GM12878 (cell line): ENCODE data around the gene NADSYN1. TPM values are rescaled to one million over a fixed set of nuclear protein-coding genes. Genes with fewer than 3 reads are reported as not detected.

Experiments used
- ATAC-seq: fragments of 200-7000 bp; cut with Tn5 transposase; 3 replicates; pipeline ENCODE4 v1.9.1; 2020; ENCODE audit warnings: mild to moderate bottlenecking, moderate library complexity
- BruUV-seq: library from RNA; stranded (reverse); fragments of 400-500 nt; replicated peaks from 2 replicates; lab custom pipeline; 2021; lab: Mats Ljungman, UMichigan
- CTCF ChIA-PET: fragments of 300-600 bp; sonication (Branson Sonifier 250); formaldehyde crosslinking; extraction: SDS; loops from one replicate; lab custom pipeline; 2021; ENCODE audit warnings: inconsistent platforms; lab: Yijun Ruan, JAX
- POLR2A ChIA-PET: fragments of 350-600 bp; formaldehyde crosslinking; extraction: SDS; loops from one replicate; lab custom pipeline; 2021; ENCODE audit warnings: inconsistent platforms; lab: Charles Lee
- RAD21 ChIA-PET: fragments of 300-600 bp; sonication (Branson Sonifier 250); formaldehyde crosslinking; loops from one replicate; lab custom pipeline; 2023; ENCODE audit warnings: antibody characterized with exemption; ENCODE audit not compliant: unreplicated experiment; lab: Charles Lee
- SMC1A ChIA-PET: fragments of 300-600 bp; sonication (Branson Sonifier 250); formaldehyde crosslinking; loops from one replicate; lab custom pipeline; 2023; ENCODE audit not compliant: unreplicated experiment, uncharacterized antibody; lab: Charles Lee
- DNase-seq: peaks from one replicate; pipeline ENCODE4 v3.0.0-alpha.2; 2011; ENCODE audit warnings: low read depth, low spot score
- FAIRE-seq: peaks from 3 replicates; lab custom pipeline; 2011; peaks lifted over from hg19 to GRCh38; lab: Jason Lieb, UNC
- H2AFZ ChIP-seq: 2 replicates; pipeline ENCODE4 v1.6.0; 2011; ENCODE audit warnings: low read depth, low read length, control low read depth; ENCODE audit not compliant: control insufficient read depth
- H3K27ac ChIP-seq: 2 replicates; pipeline ENCODE4 v1.5.1; 2011; ENCODE audit warnings: control low read depth; ENCODE audit not compliant: control insufficient read depth, insufficient read depth
- H3K27me3 ChIP-seq, 2 experiments: replicated peaks in 1 of 2; 2 replicates each; pipeline versions ENCODE4 v1.6.0 to v1.6.1; 2011; ENCODE audit warnings: low read length in 1 of 2; ENCODE audit not compliant: control insufficient read depth in 2 of 2, insufficient read depth in 2 of 2
- H3K36me3 ChIP-seq, 2 experiments: 2 replicates each; pipeline ENCODE4 v1.5.1; 2011; ENCODE audit warnings: low read length in 1 of 2; ENCODE audit not compliant: control insufficient read depth in 2 of 2, insufficient read depth in 2 of 2
- H3K4me1 ChIP-seq: 2 replicates; pipeline ENCODE4 v1.6.1; 2011; ENCODE audit warnings: mild to moderate bottlenecking, low read length, moderate library complexity, mixed read lengths; ENCODE audit not compliant: control insufficient read depth, insufficient read depth
- H3K4me2 ChIP-seq: 2 replicates; pipeline ENCODE4 v1.6.0; 2011; ENCODE audit warnings: control low read depth; ENCODE audit not compliant: control insufficient read depth, insufficient read depth
- H3K4me3 ChIP-seq: fragments of 200-600 bp; sonication (generic); 2 replicates; pipeline ENCODE4 v1.5.1; 2016
- H3K79me2 ChIP-seq: 2 replicates; pipeline ENCODE4 v1.6.0; 2011; ENCODE audit warnings: low read length; ENCODE audit not compliant: control insufficient read depth, insufficient read depth
- H3K9ac ChIP-seq: 2 replicates; pipeline ENCODE4 v1.8.0; 2011; ENCODE audit warnings: low read length, control low read depth, mixed read lengths; ENCODE audit not compliant: control insufficient read depth, insufficient read depth
- H3K9me3 ChIP-seq: replicated peaks from 3 replicates; pipeline ENCODE4 v1.5.1; 2011; ENCODE audit warnings: mild to moderate bottlenecking, low read length; ENCODE audit not compliant: control insufficient read depth, insufficient read depth
- H4K20me1 ChIP-seq: 2 replicates; pipeline ENCODE4 v1.6.0; 2011; ENCODE audit not compliant: control insufficient read depth, insufficient read depth
- FOXK2 ChIP-seq: fragments of 450-650 bp; IDR thresholded peaks from 2 replicates; pipeline ENCODE4 v1.6.1; 2017; ENCODE audit warnings: mild to moderate bottlenecking, moderate library complexity
- NFXL1 ChIP-seq: fragments of 450-650 bp; IDR thresholded peaks from 2 replicates; pipeline ENCODE4 v1.6.1; 2017; ENCODE audit warnings: antibody characterized with exemption, mild to moderate bottlenecking, borderline replicate concordance
- RAD51 ChIP-seq: fragments of 450-650 bp; IDR thresholded peaks from 2 replicates; pipeline ENCODE4 v1.6.1; 2016; ENCODE audit warnings: moderate library complexity, mild to moderate bottlenecking, inconsistent platforms
- SMAD1 ChIP-seq: fragments of 450-650 bp; IDR thresholded peaks from 2 replicates; pipeline ENCODE4 v1.6.1; 2018; ENCODE audit warnings: mild to moderate bottlenecking, low read depth; ENCODE audit not compliant: partially characterized antibody
- SRF ChIP-seq, 2 experiments: IDR thresholded peaks; 2 replicates each; pipeline ENCODE4 v1.6.1; 2011; ENCODE audit warnings: low read depth in 2 of 2, low read length in 2 of 2, mild to moderate bottlenecking in 1 of 2, moderate library complexity in 1 of 2
- WGBS: methylation state at CpG from one replicate; pipeline ENCODE4 v1.1.6; 2016; ENCODE audit warnings: low lambda C conversion rate; ENCODE audit not compliant: insufficient replicate concordance, insufficient coverage; ENCODE audit errors: missing lambda C conversion rate; 5-methylcytosine and 5-hydroxymethylcytosine counted together
- in situ Hi-C: fragments of 300-500 bp; cut with MboI; formaldehyde crosslinking; loops from 9 replicates; pipeline ENCODE4 v1.14.3; 2018; ENCODE audit warnings: mixed read lengths
- intact Hi-C: fragments of 100-400 bp; cut with micrococcal nuclease; formaldehyde crosslinking; loops from one replicate; pipeline ENCODE4 v1.14.2; 2022; ENCODE audit not compliant: unreplicated experiment
- polyA plus RNA-seq, 11 experiments: library from polyadenylated mRNA; depleted of rRNA in 4 of 11; unstranded in 6 of 11; stranded (reverse) in 5 of 11; fragments of >200 nt; fragmentation: Nextera tagmentation in 4 of 11; fragmentation: Illumina TruSeq in 1 of 11; extraction: Ambion mirVana in 4 of 11; extraction: Trizol in 1 of 11; gene quantifications; 1 replicate in 1 of 11; 2 replicates in 10 of 11; pipeline versions ENCODE4 v1.2.1 to v1.2.3, GENCODE V29; 2011 to 2016; ENCODE audit warnings: inconsistent platforms in 2 of 11, missing spikeins in 2 of 11, low read depth in 1 of 11
- total RNA-seq, 4 experiments: library from RNA; depleted of rRNA in 3 of 4; stranded (reverse); fragments of >200 nt in 3 of 4; fragmentation: Illumina TruSeq in 1 of 4; extraction: Trizol in 1 of 4; gene quantifications; 2 replicates each; pipeline versions ENCODE4 v1.2.1 to v1.2.3, GENCODE V29; 2013 to 2021

The NADSYN1 gene
- total and polyA plus RNA-seq, 10 of the 15 experiments (the other 5 are each of a cell fraction or from before 2014, with no cell fraction given) = 12.2 to 90.2 (median 69.5) TPM

- H3K27me3 ChIP-seq = no peaks in the 10 kb centered on the region
- BruUV-seq = no TSS peak
- no peaks in the 10 kb centered on the region for H3K4me1 ChIP-seq
- ChIA-PET CTCF (interaction anchor here (0.8 to 1.7 kb wide), 3 partner anchors 10 to 131 kb away, joined by 3 to 5 read pairs (median 5); no protein-coding TSS in a partner anchor), SMC1A (interaction anchor here (0.6 to 0.8 kb wide), 2 partner anchors 13 to 145 kb away, joined by 3 to 4 read pairs; no protein-coding TSS in a partner anchor), RAD21 (no interaction called here), POLR2A (interaction anchor here (0.9 kb wide), 1 partner anchor 14 kb away, joined by 3 read pairs; no protein-coding TSS in a partner anchor)
- no peak overlapping the region for H3K4me2 ChIP-seq
- no peaks in the 10 kb centered on the region; the same call in 2 of the 3 replicates for H3K9me3 ChIP-seq
- intact Hi-C loops (no loop called here), in situ Hi-C loops (no loop called here)
- 70% methylated on average over 7 of the region's 7 CpGs for WGBS
- ATAC-seq (no peak), FAIRE-seq (no peak), DNase-seq (no peak)
- H3K4me3 ChIP-seq = no peak overlapping the region
- no peak overlapping the region for H2AFZ ChIP-seq
- H3K79me2 ChIP-seq = no peaks in the 10 kb centered on the region
- no peaks in the 10 kb centered on the region for H4K20me1 ChIP-seq
- H3K36me3 ChIP-seq = peaks cover 0 to 2% of the 10 kb centered on the region in 2 experiments; a peak in 3 of 4 replicates
- no peak overlapping the region for H3K9ac ChIP-seq
- H3K27ac ChIP-seq = no peak overlapping the region
- TF ChIP-seq FOXK2 = no peak
These were observed 20.0 kb upstream of the NADSYN1 start for GRCh38 chr11:71432761-71433647.

GRCh38 chr11:71433648-71434450 lies 19.2 kb upstream of the NADSYN1 start:
- WGBS = 89% methylated on average over 19 of the region's 19 CpGs
- peaks cover 0 to 7% of the 10 kb centered on the region in 2 experiments; a peak in 3 of 4 replicates for H3K36me3 ChIP-seq
- ChIA-PET POLR2A (interaction anchor here (0.9 kb wide), 1 partner anchor 14 kb away, joined by 3 read pairs; no protein-coding TSS in a partner anchor), CTCF (interaction anchor here (0.6 to 1.7 kb wide), 4 partner anchors 9 to 130 kb away, joined by 3 to 5 read pairs (median 4); no protein-coding TSS in a partner anchor), RAD21 (no interaction called here), SMC1A (interaction anchor here (0.6 to 0.8 kb wide), 2 partner anchors 12 to 146 kb away, joined by 3 to 4 read pairs; no protein-coding TSS in a partner anchor)
- no peak overlapping the region for H3K27ac ChIP-seq
- intact Hi-C loops (no loop called here), in situ Hi-C loops (no loop called here)
- ATAC-seq (no peak), DNase-seq (no peak), FAIRE-seq (no peak)
- no peaks in the 10 kb centered on the region for H3K27me3 ChIP-seq
- no peaks in the 10 kb centered on the region for H3K4me1 ChIP-seq
- no peak overlapping the region for H3K4me2 ChIP-seq
- H3K9me3 ChIP-seq = no peaks in the 10 kb centered on the region
- BruUV-seq = no TSS peak
- H2AFZ ChIP-seq = no peak overlapping the region
- no peak overlapping the region for H3K9ac ChIP-seq
- H3K4me3 ChIP-seq = no peak overlapping the region
- no peaks in the 10 kb centered on the region for H4K20me1 ChIP-seq
- TF ChIP-seq NFXL1 (no peak), SMAD1 (no peak), RAD51 (no peak), SRF (IDR thresholded peaks at IDR 0.05; ENCODE audit: low read depth in 2 of 2, low read length in 2 of 2) (no peak)
- no peaks in the 10 kb centered on the region for H3K79me2 ChIP-seq
